ENCODE data around the gene MOB3A. TPM values are rescaled to one million over a fixed set of nuclear protein-coding genes. Genes with fewer than 3 reads are reported as not detected.
A peak's percentile ranks its signal among the peaks of the same experiment; 100 is the strongest.

The MOB3A gene
- total and polyA plus RNA-seq, 2 of the 8 experiments (the other 6 are each of a cell fraction or from before 2014, with no cell fraction given) = 9.2 to 9.6 TPM

DNA sequence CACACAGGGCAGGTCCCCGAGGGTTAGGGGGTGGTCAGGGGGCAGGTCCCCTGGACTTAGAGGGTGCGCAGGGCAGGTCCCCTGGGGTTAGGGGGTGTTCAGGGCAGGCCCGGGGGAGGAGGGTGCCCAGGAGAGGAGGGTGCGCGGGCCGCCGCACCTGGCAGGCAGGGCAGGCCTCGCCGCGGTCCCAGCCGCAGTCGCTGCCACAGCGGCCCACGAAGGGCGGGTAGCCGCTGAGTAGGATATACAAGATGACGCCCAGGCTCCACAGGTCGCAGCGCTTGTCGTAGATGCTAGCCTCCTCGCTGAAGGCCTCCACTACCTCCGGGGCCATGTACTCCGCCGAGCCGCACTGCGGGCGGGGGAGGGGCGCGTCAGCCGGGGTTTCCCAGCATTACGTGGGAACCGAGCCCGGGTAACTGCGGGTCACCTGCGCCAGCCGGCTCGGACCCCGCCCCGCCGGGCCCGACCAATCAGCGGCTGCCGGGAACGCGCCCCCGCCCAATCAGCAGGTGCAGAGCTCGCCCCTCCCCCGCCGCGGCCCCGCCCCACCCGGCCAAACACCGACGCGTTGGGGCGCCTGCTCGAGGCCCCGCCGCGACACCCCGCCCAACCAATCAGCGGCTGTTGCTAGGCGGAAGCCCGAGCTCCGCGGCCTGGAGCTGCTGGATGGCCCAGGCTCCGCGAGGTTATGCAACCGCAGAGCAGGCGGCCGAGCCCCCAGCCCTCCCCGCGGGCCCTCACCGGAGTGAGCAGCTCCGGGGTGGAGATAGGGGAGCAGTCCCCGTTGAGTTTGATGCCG, 54.2 kb downstream of the MOB3A start (continued):
- TF ChIP-seq RBBP5 (IDR thresholded peaks at IDR 0.05; ENCODE audit: borderline replicate concordance, low read depth, low read length) (0 out of 2 replicates have a peak, but pooled peaks have one; percentile 69), MAX (IDR thresholded peaks at IDR 0.05) (peak; percentile 21; the same call in 1 of the 2 replicates), MAFK (IDR thresholded peaks at IDR 0.05; ENCODE audit: low read depth, low read length) (no peak), CHD2 (IDR thresholded peaks at IDR 0.05; ENCODE audit: low read length) (peak; percentile 82), SIN3A (conservative IDR thresholded peaks at IDR 0.05 in 1 of 2, IDR thresholded peaks at IDR 0.05 in 1 of 2; ENCODE audit: low read depth in 1 of 2, low read length in 2 of 2) (no peak; a peak in 1 of 4 replicates), POU5F1 (IDR thresholded peaks at IDR 0.05; ENCODE audit: low read depth, low read length) (no peak), RFX5 (IDR thresholded peaks at IDR 0.05; ENCODE audit: borderline replicate concordance, low read depth, low read length) (peak; percentile 96), PHF8 (conservative IDR thresholded peaks at IDR 0.05; ENCODE audit: low read depth, low read length) (0 out of 2 replicates have a peak, but pooled peaks have one; percentile 19), KDM1A (IDR thresholded peaks at IDR 0.05; ENCODE audit: borderline replicate concordance, low read length) (no peak), SIRT6 (IDR thresholded peaks at IDR 0.05; ENCODE audit: low read length) (no peak), BRCA1 (IDR thresholded peaks at IDR 0.05; ENCODE audit: low read depth, low read length) (no peak), TCF12 (IDR thresholded peaks at IDR 0.05; ENCODE audit: low read depth, low read length) (no peak), YY1 (IDR thresholded peaks at IDR 0.05; ENCODE audit: low read depth, low read length) (no peak), RNF2 (IDR thresholded peaks at IDR 0.05; ENCODE audit: borderline replicate concordance, low read depth, low read length, missing control alignments, poor library complexity, severe bottlenecking) (no peak), EGR1 (IDR thresholded peaks at IDR 0.05; ENCODE audit: borderline replicate concordance, low read depth, low read length) (no peak), SUZ12 (IDR thresholded peaks at IDR 0.05; ENCODE audit: low read length) (no peak), BACH1 (IDR thresholded peaks at IDR 0.05; ENCODE audit: low read length) (no peak), SAP30 (IDR thresholded peaks at IDR 0.05; ENCODE audit: insufficient read depth, insufficient replicate concordance, low read length) (no peak), JUN (IDR thresholded peaks at IDR 0.05; ENCODE audit: low read depth, low read length) (no peak), POLR2AphosphoS5 (IDR thresholded peaks at IDR 0.05; ENCODE audit: low read depth, low read length) (peak; percentile 71; the same call in 1 of the 2 replicates)
- TF ChIP-seq, protein P1, sequence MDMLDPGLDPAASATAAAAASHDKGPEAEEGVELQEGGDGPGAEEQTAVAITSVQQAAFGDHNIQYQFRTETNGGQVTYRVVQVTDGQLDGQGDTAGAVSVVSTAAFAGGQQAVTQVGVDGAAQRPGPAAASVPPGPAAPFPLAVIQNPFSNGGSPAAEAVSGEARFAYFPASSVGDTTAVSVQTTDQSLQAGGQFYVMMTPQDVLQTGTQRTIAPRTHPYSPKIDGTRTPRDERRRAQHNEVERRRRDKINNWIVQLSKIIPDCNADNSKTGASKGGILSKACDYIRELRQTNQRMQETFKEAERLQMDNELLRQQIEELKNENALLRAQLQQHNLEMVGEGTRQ (IDR thresholded peaks at IDR 0.05; ENCODE audit: low read length) = 0 out of 2 replicates have a peak, but pooled peaks have one; percentile 16
- TF ChIP-seq, protein P2, sequence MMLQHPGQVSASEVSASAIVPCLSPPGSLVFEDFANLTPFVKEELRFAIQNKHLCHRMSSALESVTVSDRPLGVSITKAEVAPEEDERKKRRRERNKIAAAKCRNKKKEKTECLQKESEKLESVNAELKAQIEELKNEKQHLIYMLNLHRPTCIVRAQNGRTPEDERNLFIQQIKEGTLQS (IDR thresholded peaks at IDR 0.05; ENCODE audit: insufficient read depth, low read depth, low read length) = no peak

Data from H1 (cell line).